ENCODE measurements around the gene NNMT. TPM values are rescaled to one million over a fixed set of nuclear protein-coding genes. Genes with fewer than 3 reads are reported as not detected.

Gene NNMT
- total and polyA plus RNA-seq, 2 experiments from 2014 or later = 150 to 385 TPM

DNA sequence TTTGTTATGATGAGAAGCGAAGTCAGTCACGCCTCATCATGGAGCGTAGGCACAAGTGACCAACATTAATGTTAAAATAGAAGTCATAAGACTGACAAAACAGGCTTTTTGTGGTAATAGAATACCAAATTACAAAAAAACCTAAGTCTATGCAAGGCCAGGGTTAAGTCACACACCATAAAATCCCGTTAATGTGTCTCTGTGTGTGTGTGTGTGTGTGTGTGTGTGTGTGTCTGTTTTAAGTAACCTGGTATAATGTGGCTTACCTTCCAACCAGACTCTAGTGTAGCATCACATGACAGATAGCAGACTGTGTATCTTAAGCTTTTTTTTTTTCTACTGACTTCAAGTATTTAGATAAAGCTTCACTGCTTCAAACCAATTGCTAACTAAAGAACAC lies 66.1 kb downstream of the NNMT start:
- no peak overlapping the region for H3K4me2 ChIP-seq
- no peak overlapping the region for H3K4me3 ChIP-seq
- no peaks in the 10 kb centered on the region for H3K4me1 ChIP-seq (ENCODE audit: insufficient read depth)
- TF ChIP-seq, protein P1, sequence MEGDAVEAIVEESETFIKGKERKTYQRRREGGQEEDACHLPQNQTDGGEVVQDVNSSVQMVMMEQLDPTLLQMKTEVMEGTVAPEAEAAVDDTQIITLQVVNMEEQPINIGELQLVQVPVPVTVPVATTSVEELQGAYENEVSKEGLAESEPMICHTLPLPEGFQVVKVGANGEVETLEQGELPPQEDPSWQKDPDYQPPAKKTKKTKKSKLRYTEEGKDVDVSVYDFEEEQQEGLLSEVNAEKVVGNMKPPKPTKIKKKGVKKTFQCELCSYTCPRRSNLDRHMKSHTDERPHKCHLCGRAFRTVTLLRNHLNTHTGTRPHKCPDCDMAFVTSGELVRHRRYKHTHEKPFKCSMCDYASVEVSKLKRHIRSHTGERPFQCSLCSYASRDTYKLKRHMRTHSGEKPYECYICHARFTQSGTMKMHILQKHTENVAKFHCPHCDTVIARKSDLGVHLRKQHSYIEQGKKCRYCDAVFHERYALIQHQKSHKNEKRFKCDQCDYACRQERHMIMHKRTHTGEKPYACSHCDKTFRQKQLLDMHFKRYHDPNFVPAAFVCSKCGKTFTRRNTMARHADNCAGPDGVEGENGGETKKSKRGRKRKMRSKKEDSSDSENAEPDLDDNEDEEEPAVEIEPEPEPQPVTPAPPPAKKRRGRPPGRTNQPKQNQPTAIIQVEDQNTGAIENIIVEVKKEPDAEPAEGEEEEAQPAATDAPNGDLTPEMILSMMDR (IDR thresholded peaks at IDR 0.05; ENCODE audit: poor library complexity) = no peak
- no peak for TF ChIP-seq EZH2 (IDR thresholded peaks at IDR 0.05; ENCODE audit: borderline replicate concordance)
- TF ChIP-seq EZH2phosphoT487 (IDR thresholded peaks at IDR 0.05; ENCODE audit: low read depth, severe bottlenecking, unreplicated experiment) = no peak
- no peaks in the 10 kb centered on the region for H3K27me3 ChIP-seq
- no peaks in the 10 kb centered on the region for H3K9me3 ChIP-seq (ENCODE audit: low read depth)
- no peak overlapping the region for H3K27ac ChIP-seq
- H3K79me2 ChIP-seq = no peaks in the 10 kb centered on the region
- H3K9me2 ChIP-seq (replicated peaks; ENCODE audit: insufficient read depth) = no peaks in the 10 kb centered on the region
- no peaks in the 10 kb centered on the region for H3K36me3 ChIP-seq (replicated peaks; ENCODE audit: insufficient read depth, low read depth)
- no peak overlapping the region for H2AFZ ChIP-seq
- no peaks in the 10 kb centered on the region for H4K20me1 ChIP-seq (ENCODE audit: insufficient read depth, poor library complexity, severe bottlenecking)
- 72% methylated on average over 4 of the region's 4 CpGs for WGBS (ENCODE audit: low lambda C conversion rate, missing lambda C conversion rate)
- DNase-seq (ENCODE audit: low spot score) = no peak

DNA sequence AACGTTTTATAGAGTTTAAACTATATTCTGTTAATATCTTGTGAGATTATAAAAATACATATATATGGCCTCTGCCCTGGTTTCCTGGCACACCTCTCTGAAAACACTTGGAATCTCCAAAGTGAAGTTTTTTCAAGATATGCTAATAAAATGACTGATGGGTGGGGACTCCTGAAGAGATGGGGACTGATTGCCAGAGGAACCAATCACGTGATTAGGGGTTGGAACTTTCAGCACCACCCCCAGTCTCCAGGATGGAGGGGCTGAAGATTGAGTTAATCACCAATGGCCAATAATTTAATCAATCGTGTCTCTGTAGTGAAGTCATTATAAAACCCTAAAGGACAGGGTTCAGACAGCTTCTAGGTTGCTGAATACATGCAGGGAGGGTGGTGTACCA lies 66.8 kb downstream of the NNMT start:
- H3K9me2 ChIP-seq (replicated peaks; ENCODE audit: insufficient read depth) = no peaks in the 10 kb centered on the region
- H3K4me3 ChIP-seq = no peak overlapping the region
- no peak overlapping the region for H2AFZ ChIP-seq
- DNase-seq (ENCODE audit: low spot score) = no peak
- no peak overlapping the region for H3K4me2 ChIP-seq
- TF ChIP-seq EZH2phosphoT487 (IDR thresholded peaks at IDR 0.05; ENCODE audit: low read depth, severe bottlenecking, unreplicated experiment) = no peak
- no peaks in the 10 kb centered on the region for H3K27me3 ChIP-seq
- WGBS (ENCODE audit: low lambda C conversion rate, missing lambda C conversion rate) = 68% methylated on average over 3 of the region's 3 CpGs
- H3K79me2 ChIP-seq = no peaks in the 10 kb centered on the region
- H3K9me3 ChIP-seq (ENCODE audit: low read depth) = no peaks in the 10 kb centered on the region
- no peaks in the 10 kb centered on the region for H3K4me1 ChIP-seq (ENCODE audit: insufficient read depth)
- H3K27ac ChIP-seq = no peak overlapping the region
- no peaks in the 10 kb centered on the region for H3K36me3 ChIP-seq (replicated peaks; ENCODE audit: insufficient read depth, low read depth)
- H4K20me1 ChIP-seq (ENCODE audit: insufficient read depth, poor library complexity, severe bottlenecking) = no peaks in the 10 kb centered on the region

Other genes starting within 250 kb of the NNMT start
- gene ZBTB16, start 236.7 kb upstream of the NNMT start, total RNA-seq = 21.0 and 30.1 TPM in 2 replicates
- gene ZBTB16, start 236.7 kb upstream of the NNMT start, polyA plus RNA-seq = 52.3 and 67.5 TPM in 2 replicates
- gene C11orf71, start 104.1 kb downstream of the NNMT start, total RNA-seq = 8.1 and 9.4 TPM in 2 replicates
- gene C11orf71, start 104.1 kb downstream of the NNMT start, polyA plus RNA-seq = 6.4 and 10.2 TPM in 2 replicates
- gene RBM7, start 104.3 kb downstream of the NNMT start, total RNA-seq = 49.2 and 53.8 TPM in 2 replicates
- 36.2 and 38.2 TPM in 2 replicates for gene RBM7, start 104.3 kb downstream of the NNMT start, polyA plus RNA-seq
- 84.4 and 124 TPM in 2 replicates for gene REXO2, start 143.1 kb downstream of the NNMT start, total RNA-seq
- gene REXO2, start 143.1 kb downstream of the NNMT start, polyA plus RNA-seq = 160 and 187 TPM in 2 replicates

All from hepatocyte (in vitro differentiated cells).